ENCODE measurements around the gene HTR7.
"Not testable (repeated sequence)": the region's sequence is repeated elsewhere in the genome, so short reads cannot be mapped to it uniquely, and the experiment has no call there.

Gene HTR7

DNA sequence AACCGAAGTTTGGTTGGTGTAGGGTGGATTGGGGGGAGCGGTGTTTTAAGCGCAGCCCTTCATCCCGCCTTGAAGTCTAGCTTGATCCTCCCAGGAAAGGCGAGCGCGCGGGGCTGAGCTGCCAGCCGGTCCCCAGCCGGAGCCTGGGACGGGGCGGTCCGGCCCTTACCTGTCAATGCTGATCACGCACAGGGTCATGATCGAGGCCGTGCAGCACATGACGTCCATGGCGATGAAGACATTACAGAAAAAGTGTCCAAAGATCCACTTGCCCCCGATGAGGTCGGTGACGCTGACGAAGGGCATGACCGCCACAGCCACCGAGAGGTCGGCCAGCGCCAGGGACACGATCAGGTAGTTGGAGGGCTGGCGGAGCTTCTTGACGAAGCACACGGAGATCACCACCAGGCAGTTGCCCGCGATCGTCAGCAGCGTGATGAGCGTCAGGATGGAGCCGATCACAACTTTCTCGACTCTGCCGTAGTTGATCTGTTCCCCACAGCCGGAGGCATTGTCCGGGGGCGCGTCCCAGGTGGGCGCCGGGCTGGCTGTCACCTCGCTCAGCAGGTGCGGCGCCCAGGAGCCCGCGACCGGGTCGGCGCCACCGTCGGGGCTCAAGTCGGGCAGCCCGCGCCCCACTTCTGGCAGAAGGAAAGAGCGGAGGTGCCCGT, 740 bp downstream of the HTR7 start:
- no peak for DNase-seq

GRCh38 chr10:90856261-90856660, 1.6 kb downstream of the HTR7 start:
- DNase-seq, result no peak

- no peak for DNase-seq
These were observed 2.7 kb downstream of the HTR7 start for GRCh38 chr10:90855126-90855525.

DNA sequence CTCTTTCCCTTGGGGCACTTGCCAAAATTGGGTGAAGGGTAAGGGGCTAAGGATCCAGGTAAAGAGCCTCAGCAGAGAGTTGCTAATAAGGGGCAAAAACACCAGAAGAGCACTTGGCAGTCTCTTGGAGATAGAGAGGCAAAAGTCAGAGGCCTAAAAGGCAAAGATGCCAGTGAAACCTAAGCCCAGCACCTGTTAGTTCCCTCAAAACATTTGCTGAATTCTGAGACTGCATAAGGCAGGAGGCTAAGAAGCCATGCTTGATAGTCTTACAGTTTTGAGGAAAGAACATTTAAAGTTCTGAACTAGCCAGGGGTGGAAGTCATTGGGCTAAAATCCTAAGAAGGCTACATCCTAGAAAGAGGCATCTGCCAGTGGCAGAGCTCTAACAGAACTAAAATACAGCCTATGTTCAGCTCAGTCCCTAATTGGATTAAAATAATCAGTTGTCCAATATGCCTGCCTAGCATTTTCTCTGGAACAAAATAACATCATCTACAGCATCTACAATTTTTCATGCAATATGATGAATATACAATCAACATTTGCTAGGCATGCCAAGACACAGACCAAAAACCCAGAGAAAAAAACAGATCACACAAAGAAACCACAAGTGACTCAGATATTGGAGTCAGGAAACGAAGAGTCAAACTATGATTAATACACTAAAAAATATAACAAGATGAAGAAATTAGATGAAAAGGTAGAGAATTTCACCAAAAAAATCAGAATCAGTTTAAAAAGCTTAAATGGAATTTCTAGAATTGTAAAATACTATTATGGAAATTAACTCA, 7.7 kb downstream of the HTR7 start:
- no peak for DNase-seq

DNA sequence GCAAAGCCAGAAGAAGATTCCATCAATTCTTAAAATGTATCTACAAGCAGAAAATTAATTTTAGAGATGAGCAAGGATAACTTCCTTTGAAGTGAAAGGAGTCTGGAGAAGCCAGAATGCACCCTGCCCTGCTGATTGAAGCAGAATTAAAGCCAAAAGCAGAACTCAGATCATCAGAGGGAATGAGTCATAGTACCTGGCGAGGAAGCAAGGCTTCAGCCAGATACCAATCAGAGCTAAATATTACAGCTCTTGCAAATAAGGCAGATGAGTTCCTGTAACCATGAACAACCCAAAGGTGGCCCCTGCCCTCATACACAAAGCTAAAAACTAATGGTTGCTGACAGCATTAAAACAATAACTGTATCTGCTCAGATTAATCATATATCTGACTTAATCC, 10.4 kb downstream of the HTR7 start:
- DNase-seq, result no peak

DNA sequence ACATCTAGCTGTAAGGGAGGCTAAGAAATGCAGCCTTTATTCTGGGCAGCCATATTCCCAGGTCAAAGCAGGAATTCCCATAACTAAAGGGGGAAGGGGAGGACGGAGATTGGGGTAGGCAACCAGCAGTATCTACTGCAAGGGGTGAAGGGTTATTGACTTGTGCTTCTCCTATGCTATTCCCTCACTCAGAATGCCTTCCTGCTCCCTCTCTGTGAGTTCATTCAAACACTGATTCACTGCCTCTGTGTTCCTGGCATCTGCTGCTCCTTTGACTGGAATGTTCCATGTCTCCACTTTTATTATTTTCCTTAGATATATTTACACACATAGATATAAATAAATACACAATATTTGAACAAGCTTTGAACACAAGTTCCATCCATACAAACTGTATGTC, 11.1 kb downstream of the HTR7 start:
- DNase-seq, result no peak

- no peak for DNase-seq
These were observed 12.1 kb downstream of the HTR7 start for GRCh38 chr10:90845726-90846125.

GRCh38 chr10:90842725-90843124, 15.1 kb downstream of the HTR7 start:
- DNase-seq, result no peak

DNA sequence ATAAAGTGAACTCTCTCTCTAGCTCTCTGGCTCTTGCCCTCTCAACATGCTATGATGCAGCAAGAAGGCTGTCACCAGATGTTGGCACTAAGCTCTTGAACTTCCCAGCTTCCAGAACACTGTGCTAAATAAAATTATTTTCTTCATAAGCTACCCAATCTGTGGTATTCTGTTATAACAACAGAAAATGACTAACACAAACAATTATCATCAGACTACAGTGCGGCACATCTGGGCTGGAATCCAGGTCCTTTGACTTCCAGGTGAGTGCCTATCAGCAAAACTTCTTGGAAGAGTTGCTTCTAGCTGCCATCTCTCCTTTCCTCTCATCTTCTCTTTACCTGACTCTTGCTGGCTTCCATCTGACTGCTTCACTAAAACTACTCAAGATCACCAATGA, 20.4 kb downstream of the HTR7 start:
- DNase-seq, result no peak

DNA sequence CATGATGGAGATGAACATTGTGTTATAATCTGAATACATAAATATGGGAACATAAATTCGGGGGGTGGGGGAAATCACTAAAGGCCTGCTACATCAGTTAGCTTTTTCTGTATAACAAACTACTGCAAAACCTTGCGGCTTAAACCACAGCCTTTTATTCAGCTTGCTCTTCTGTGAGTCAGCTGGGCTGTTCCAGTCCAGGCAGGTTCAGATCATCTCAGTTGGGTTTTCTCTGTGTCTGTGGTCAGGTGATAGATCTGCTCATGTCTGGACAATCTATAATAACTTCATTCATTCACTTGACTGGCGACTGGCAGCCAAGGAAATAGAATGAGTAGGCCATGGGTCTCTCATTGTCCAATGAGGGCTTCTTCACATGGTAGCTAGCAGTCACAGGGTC, 23.5 kb downstream of the HTR7 start:
- no peak for DNase-seq

DNA sequence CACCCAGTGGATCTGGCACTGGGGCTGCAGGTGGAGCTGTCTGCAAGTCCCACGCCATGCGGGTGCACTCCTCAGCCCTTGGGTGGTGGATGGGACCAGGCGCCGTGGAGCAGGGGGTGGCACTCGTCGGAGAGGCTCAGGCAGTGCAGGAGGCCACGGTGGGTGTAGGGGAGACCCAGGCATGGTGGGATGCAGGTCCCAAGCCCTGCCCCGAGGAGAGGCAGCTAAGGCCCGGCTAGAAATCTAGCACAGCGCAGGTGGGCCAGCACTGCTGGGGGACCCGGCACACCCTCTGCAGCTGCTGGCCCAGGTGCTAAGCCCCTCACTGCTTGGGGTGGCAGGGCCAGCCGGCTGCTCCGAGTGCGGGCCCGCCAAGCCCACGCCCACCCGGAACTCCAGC, 25.7 kb downstream of the HTR7 start:
- no peak for DNase-seq

- DNase-seq, result no peak
These were observed 35.3 kb downstream of the HTR7 start for GRCh38 chr10:90822508-90822907.

DNA sequence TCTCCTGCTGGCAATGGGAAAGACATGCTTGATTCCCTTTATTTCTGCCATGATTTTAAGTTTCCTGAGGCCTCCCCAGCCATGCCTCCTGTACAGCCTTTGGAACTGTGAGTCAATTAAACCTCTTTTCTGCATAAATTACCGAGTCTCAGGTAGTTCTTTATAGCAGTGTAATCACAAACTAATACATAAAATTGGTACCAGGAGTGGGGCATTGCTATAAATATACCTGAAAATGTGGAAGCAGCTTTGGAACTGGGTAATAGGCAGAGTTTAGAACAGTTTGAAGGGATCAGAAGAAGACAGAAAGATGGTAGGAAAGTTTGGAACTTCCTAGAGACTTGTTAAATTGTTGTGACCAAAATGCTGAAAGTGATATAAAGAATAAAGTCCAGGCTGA, 36.0 kb downstream of the HTR7 start:
- not testable (repeated sequence) for DNase-seq

DNA sequence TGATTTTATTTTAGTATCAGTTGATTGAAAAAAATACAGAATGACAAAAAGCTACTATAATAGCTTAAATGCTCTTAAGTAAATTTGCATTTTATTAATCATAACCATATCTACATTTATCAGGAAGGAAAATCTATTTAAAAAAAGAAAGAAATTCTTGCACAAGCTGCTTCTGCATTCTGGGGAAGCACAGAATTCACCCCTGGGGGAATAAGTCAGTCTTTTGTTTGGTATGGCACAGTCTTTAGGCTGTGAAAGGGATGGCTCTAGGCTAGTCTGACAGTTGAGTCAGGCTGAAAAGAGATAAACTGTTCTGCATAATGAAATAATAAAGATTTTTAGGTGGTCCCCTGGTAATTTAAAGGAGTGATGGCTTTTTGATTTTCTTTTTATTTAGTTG, 37.9 kb downstream of the HTR7 start:
- DNase-seq, result no peak

- DNase-seq, result no peak
These were observed 39.1 kb downstream of the HTR7 start for GRCh38 chr10:90818736-90819135.

DNA sequence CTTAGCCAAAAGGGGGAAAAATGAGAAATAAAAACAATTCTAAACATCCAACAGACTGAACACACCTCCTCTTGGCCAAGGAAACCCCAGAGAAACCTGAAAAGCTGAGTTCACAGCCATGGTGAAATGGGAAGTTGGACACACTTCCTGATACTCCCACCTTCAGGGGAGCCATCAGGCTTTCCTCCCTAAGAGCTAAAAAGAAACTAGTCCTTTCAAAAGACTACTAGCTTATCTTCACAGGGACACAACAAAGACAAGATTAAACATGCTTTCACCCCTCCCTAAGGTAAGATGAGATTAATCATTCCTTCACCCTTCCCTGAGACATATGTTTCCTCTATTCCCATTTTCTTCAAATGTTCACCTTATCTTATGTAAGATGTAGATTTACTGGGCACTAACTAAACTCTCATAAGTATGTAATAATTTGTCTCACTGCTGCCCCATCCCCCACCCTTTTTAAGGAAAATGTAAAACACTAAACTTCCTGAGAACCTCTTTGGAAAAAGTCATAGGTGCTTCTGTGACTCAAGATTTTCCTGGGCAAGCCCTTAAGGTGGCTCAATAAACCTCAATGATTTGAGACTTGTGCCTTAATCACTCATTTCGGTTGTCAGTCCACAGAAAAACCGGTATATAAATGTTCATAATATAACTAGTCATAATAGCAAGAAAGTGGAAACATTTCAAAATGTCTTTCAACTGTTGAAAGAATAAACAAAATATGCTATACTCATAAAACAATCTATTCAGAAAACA, 40.5 kb downstream of the HTR7 start:
- DNase-seq, result no peak

DNA sequence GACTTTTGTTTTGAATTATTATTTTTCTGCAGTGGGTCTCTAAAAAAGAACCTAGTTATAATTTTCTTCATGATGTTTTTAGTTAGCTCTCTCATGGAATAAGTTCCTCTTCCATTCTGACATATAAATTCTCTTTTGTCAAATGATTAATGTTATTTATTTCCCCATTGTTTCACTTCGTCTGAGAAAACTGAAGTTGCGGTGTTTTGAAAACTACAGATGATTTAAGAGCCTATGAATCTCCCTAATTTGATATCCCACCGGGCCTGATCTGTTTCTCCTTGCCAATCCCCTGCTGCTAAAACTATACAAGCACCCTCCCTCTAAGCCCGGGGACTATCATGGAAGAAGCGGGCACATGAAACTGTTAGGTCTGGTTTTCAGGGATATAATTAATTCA, 41.4 kb downstream of the HTR7 start:
- no peak for DNase-seq

DNA sequence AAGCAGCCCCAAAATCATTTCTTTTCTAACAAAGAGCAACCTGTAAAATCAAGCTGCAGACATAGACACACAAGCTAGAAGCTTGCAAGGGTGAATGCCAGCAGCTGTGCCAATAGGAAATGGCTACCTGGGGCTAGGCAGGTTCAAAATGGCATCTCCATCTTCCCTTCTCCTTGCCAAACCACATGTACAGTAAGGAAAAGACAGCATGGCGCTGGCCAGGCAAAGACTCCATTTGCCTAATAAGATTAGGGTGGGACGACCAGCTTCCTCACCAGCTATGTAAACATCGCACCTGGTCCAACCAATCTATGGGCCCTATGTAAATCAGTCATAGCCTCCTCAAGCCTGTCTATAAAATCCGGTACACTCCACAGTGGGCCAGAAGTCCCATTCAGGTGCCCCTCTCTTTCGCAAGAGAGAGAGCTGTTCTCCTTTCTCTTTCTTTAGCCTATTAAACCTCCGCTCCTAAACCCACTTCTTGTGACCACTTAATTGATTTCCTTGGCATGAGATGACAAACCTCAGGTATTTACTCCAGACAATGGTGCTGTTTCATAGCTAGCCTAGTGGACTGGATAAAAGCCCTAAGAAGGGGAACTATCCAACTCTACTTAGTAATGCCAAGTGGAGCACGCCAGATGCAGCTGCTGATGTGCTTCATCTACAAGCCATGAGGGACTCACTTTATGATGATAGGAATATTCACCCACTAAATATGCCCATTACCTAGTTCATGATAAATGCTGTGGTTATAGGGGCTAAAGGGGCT, 44.1 kb downstream of the HTR7 start:
- peak; percentile 72 for DNase-seq

- DNase-seq, result not testable (repeated sequence)
These were observed 50.7 kb downstream of the HTR7 start for GRCh38 chr10:90807106-90807505.

DNA sequence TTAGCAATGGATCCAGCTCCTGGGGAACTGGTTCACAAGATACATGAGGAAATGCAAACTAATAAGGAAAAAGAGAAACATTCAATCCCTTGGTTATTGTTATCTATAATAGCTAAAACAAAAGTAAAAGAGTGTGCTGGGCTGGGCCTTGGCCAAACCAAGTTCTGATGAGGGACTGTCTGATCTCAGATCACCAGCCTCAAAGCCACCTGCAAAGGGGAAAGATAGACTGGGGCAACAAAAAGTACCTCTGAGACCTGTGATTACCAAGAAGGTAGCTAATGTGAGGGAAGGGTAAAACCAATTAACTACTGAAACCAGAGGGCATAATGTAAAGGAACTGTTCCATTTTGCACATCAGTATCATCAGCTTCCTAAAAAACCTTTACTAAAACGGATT, 51.2 kb downstream of the HTR7 start:
- no peak for DNase-seq

GRCh38 chr10:90805206-90805605, 52.6 kb downstream of the HTR7 start:
- no peak for DNase-seq

- no peak for DNase-seq
These were observed 53.5 kb downstream of the HTR7 start for GRCh38 chr10:90804354-90804753.

DNA sequence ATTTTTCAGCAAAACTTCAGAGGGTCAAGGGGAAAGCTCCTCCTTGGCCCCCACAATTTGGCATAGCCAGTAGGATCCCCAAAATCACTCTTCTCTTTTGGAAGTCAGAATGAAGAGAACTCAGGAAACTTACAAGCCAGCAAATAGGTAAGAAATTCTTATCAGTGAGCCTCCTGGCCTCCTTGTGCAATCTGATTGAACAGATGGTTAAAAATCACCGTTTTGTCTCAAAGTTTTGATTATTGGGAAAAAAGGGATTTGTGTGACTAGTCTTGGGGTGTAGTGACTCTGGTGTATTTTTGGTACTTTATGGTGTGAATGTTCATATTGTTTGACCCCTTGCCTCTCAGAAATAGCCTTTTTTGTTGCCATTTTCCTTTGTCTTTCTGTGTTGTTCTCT, 56.2 kb downstream of the HTR7 start:
- DNase-seq, result no peak

All from DMS79 (cell line).